HEK293T (cell line): ENCODE data around the gene SMIM13.

Source experiments
- BHLHE40 ChIP-seq: fragments of 450-650 bp; IDR thresholded peaks from 2 replicates; pipeline ENCODE4 v1.6.1; 2016; ENCODE audit warnings: mild to moderate bottlenecking, moderate library complexity, borderline replicate concordance
- ELF4 ChIP-seq: fragments of 450-650 bp; IDR thresholded peaks from 2 replicates; pipeline ENCODE4 v1.6.1; 2017; ENCODE audit warnings: antibody characterized with exemption
- FOXA1 ChIP-seq: fragments of 450-650 bp; IDR thresholded peaks from 2 replicates; pipeline ENCODE4 v1.6.1; 2016; ENCODE audit warnings: mild to moderate bottlenecking
- FOXK2 ChIP-seq: fragments of 450-650 bp; IDR thresholded peaks from 2 replicates; pipeline ENCODE4 v1.6.1; 2016; ENCODE audit warnings: mild to moderate bottlenecking
- FOXM1 ChIP-seq: fragments of 450-650 bp; IDR thresholded peaks from 2 replicates; pipeline ENCODE4 v1.6.1; 2017; ENCODE audit warnings: mild to moderate bottlenecking, borderline replicate concordance
- HDGF ChIP-seq: fragments of 450-650 bp; IDR thresholded peaks from 2 replicates; pipeline ENCODE4 v1.6.1; 2017; ENCODE audit warnings: antibody characterized with exemption, borderline replicate concordance
- L3MBTL2 ChIP-seq: fragments of 450-650 bp; conservative IDR thresholded peaks from 2 replicates; pipeline ENCODE4 v1.6.1; 2016; ENCODE audit warnings: mild to moderate bottlenecking
- LEF1 ChIP-seq: fragments of 450-650 bp; IDR thresholded peaks from 2 replicates; pipeline ENCODE4 v1.6.1; 2017; ENCODE audit warnings: mild to moderate bottlenecking, borderline replicate concordance
- PKNOX1 ChIP-seq: fragments of 450-650 bp; IDR thresholded peaks from 2 replicates; pipeline ENCODE4 v1.6.1; 2016
- SP1 ChIP-seq: fragments of 450-650 bp; IDR thresholded peaks from 2 replicates; pipeline ENCODE4 v1.6.1; 2017
- SUZ12 ChIP-seq: fragments of 450-650 bp; IDR thresholded peaks from 2 replicates; pipeline ENCODE4 v1.6.1; 2016; ENCODE audit warnings: mild to moderate bottlenecking
- TARDBP ChIP-seq: fragments of 450-650 bp; IDR thresholded peaks from 2 replicates; pipeline ENCODE4 v1.6.1; 2016
- ZNF384 ChIP-seq: fragments of 450-650 bp; IDR thresholded peaks from 2 replicates; pipeline ENCODE4 v1.6.1; 2016

- no peak for TF ChIP-seq SUZ12
- no peak for TF ChIP-seq PKNOX1
- TF ChIP-seq FOXM1 = no peak
- TF ChIP-seq SP1 = no peak
- TF ChIP-seq ZNF384 = no peak
- TF ChIP-seq ELF4 = no peak
- no peak for TF ChIP-seq TARDBP
- TF ChIP-seq LEF1 = no peak
- TF ChIP-seq FOXK2 = no peak
- no peak for TF ChIP-seq FOXA1
- no peak for TF ChIP-seq HDGF
- TF ChIP-seq L3MBTL2 = no peak
- TF ChIP-seq BHLHE40 = no peak
These were observed 67.7 kb downstream of the SMIM13 start for GRCh38 chr6:11161031-11161956.
